K562 (cell line): Measurements from ENCODE around the gene KRI1. TPM values are rescaled to one million over a fixed set of nuclear protein-coding genes. Genes with fewer than 3 reads are reported as not detected.

ENCODE experiments used
- ELF4 ChIP-seq: fragments of 450-650 bp; formaldehyde crosslinking; IDR thresholded peaks from 2 replicates; pipeline ENCODE4 v1.4.0; 2022; ENCODE audit warnings: missing genetic modification characterization
- HDAC2 ChIP-seq: fragments of 450-650 bp; IDR thresholded peaks from 2 replicates; pipeline ENCODE4 v1.6.1; 2016; ENCODE audit warnings: mild to moderate bottlenecking
- MBD2 ChIP-seq: sonication (generic); IDR thresholded peaks from 2 replicates; pipeline ENCODE4 v1.6.1; 2016; ENCODE audit warnings: low read depth, borderline replicate concordance
- MYC ChIP-seq, 2 experiments: fragments of 250-450 bp in 1 of 2; sonication (Bioruptor Pico) in 1 of 2; IDR thresholded peaks; 2 replicates each; pipeline versions ENCODE4 v1.5.1 to v1.6.1; 2012 to 2021; ENCODE audit warnings: low read depth in 2 of 2, borderline replicate concordance in 1 of 2, improper control_type of control experiment in 1 of 2, low read length in 1 of 2, mild to moderate bottlenecking in 1 of 2, moderate library complexity in 1 of 2
- NFIC ChIP-seq: fragments of 450-650 bp; IDR thresholded peaks from 2 replicates; pipeline ENCODE4 v1.6.1; 2017; ENCODE audit warnings: mild to moderate bottlenecking, inconsistent platforms
- NFIX ChIP-seq: fragments of 250-450 bp; sonication (Bioruptor Pico); IDR thresholded peaks from 2 replicates; pipeline ENCODE4 v1.4.0; 2020; ENCODE audit warnings: low read depth, mild to moderate bottlenecking, moderate library complexity
- NR1H2 ChIP-seq: sonication (generic); formaldehyde crosslinking; IDR thresholded peaks from 2 replicates; pipeline ENCODE4 v1.4.0; 2020; ENCODE audit warnings: mild to moderate bottlenecking, missing genetic modification reagents
- PRMT5 ChIP-seq: sonication (generic); formaldehyde crosslinking; IDR thresholded peaks from 2 replicates; pipeline ENCODE4 v1.5.0; 2020; ENCODE audit warnings: missing genetic modification reagents
- SRSF3 ChIP-seq: fragments of 200-400 bp; formaldehyde crosslinking; IDR thresholded peaks from 2 replicates; pipeline ENCODE4 v1.6.1; 2016; ENCODE audit warnings: mild to moderate bottlenecking, low read length, moderate library complexity; ENCODE audit not compliant: insufficient read depth
- SUPT5H ChIP-seq: fragments of 450-650 bp; IDR thresholded peaks from 2 replicates; pipeline ENCODE4 v1.6.1; 2016
- TEAD1 ChIP-seq, 2 experiments: fragments of 450-650 bp in 1 of 2; sonication (generic) in 1 of 2; formaldehyde crosslinking; IDR thresholded peaks; 2 replicates each; pipeline versions ENCODE4 v1.4.0 to v1.8.0; 2020 to 2022; ENCODE audit warnings: mild to moderate bottlenecking in 2 of 2, missing genetic modification reagents in 1 of 2
- ZC3H8 ChIP-seq: fragments of 450-650 bp; IDR thresholded peaks from 2 replicates; pipeline ENCODE4 v1.6.1; 2017
- ZNF146 ChIP-seq: IDR thresholded peaks from one replicate; pipeline ENCODE4 v1.6.1; 2018; ENCODE audit warnings: missing compliant biosample characterization; ENCODE audit not compliant: unreplicated experiment
- polyA plus RNA-seq, 8 experiments: library from polyadenylated mRNA; depleted of rRNA in 4 of 8; stranded (reverse) in 5 of 8; unstranded in 3 of 8; fragments of >200 nt; fragmentation: Nextera tagmentation in 2 of 8; fragmentation: Illumina TruSeq in 1 of 8; extraction: Ambion mirVana in 2 of 8; extraction: Trizol in 1 of 8; gene quantifications; 2 replicates each; pipeline versions ENCODE4 v1.2.1 to v1.2.3, GENCODE V29; 2011 to 2014; ENCODE audit warnings: inconsistent platforms in 1 of 8, missing spikeins in 1 of 8
- total RNA-seq, 7 experiments: library from RNA; depleted of rRNA in 6 of 7; stranded (reverse); fragments of >200 nt in 6 of 7; fragmentation: Illumina TruSeq in 2 of 7; extraction: Trizol in 2 of 7; gene quantifications; 2 replicates each; pipeline versions ENCODE4 v1.2.1 to v1.2.3, GENCODE V29; 2011 to 2021; ENCODE audit warnings: low replicate concordance in 1 of 7
- TF ChIP-seq, protein P1 (sequence below): fragments of 250-450 bp; sonication (Bioruptor Pico); IDR thresholded peaks from 2 replicates; pipeline ENCODE4 v1.4.0; 2020
- TF ChIP-seq, protein P2 (sequence below), 2 experiments: IDR thresholded peaks; 2 replicates each; pipeline ENCODE4 v1.6.1; 2012; ENCODE audit warnings: improper control_type of control experiment in 2 of 2, low read depth in 2 of 2, low read length in 2 of 2, borderline replicate concordance in 1 of 2
- TF ChIP-seq, protein P3 (sequence below), 3 experiments: IDR thresholded peaks in 2 of 3; conservative IDR thresholded peaks in 1 of 3; 2 replicates each; pipeline ENCODE4 v1.5.1; 2011 to 2012; ENCODE audit warnings: low read length in 3 of 3, mild to moderate bottlenecking in 3 of 3, control low read depth in 2 of 3, improper control_type of control experiment in 1 of 3, inconsistent platforms in 1 of 3, low read depth in 1 of 3, mixed read lengths in 1 of 3, moderate library complexity in 1 of 3; ENCODE audit not compliant: insufficient read depth in 2 of 3
- TF ChIP-seq, protein P4 (sequence below): sonication (generic); formaldehyde crosslinking; IDR thresholded peaks from 2 replicates; pipeline ENCODE4 v1.5.0; 2020; ENCODE audit warnings: missing genetic modification reagents

Gene KRI1
- total and polyA plus RNA-seq, 9 of the 15 experiments (the other 6 are each of a cell fraction or from before 2014, with no cell fraction given): 1.1 to 50.7 (median 24.7) TPM

DNA sequence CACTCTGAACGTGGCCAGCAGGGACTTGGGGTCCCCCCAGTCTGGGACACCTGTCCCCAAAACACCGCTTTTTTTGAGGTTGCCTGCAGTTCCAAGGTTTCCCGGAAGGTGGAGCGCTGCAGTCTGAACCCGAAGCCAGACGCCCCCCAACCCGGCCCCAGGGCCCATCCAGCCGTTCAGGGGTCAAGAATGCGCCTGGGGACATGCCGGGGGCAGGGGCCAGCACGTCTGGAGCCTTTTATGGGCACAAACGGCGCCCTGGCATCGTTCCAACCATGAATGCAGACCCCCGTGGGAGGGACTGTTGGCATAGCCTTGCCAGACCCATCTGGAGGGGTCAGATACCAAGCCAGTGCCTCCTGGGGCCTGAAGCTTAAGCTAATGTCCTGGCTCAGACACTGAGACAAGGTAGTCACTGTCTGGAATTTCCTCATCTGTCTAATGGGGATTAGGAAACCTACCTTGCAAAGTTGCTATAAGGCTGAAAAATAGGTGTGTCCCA lies 55.5 kb downstream of the KRI1 start (continued):
- TF ChIP-seq, protein P1, sequence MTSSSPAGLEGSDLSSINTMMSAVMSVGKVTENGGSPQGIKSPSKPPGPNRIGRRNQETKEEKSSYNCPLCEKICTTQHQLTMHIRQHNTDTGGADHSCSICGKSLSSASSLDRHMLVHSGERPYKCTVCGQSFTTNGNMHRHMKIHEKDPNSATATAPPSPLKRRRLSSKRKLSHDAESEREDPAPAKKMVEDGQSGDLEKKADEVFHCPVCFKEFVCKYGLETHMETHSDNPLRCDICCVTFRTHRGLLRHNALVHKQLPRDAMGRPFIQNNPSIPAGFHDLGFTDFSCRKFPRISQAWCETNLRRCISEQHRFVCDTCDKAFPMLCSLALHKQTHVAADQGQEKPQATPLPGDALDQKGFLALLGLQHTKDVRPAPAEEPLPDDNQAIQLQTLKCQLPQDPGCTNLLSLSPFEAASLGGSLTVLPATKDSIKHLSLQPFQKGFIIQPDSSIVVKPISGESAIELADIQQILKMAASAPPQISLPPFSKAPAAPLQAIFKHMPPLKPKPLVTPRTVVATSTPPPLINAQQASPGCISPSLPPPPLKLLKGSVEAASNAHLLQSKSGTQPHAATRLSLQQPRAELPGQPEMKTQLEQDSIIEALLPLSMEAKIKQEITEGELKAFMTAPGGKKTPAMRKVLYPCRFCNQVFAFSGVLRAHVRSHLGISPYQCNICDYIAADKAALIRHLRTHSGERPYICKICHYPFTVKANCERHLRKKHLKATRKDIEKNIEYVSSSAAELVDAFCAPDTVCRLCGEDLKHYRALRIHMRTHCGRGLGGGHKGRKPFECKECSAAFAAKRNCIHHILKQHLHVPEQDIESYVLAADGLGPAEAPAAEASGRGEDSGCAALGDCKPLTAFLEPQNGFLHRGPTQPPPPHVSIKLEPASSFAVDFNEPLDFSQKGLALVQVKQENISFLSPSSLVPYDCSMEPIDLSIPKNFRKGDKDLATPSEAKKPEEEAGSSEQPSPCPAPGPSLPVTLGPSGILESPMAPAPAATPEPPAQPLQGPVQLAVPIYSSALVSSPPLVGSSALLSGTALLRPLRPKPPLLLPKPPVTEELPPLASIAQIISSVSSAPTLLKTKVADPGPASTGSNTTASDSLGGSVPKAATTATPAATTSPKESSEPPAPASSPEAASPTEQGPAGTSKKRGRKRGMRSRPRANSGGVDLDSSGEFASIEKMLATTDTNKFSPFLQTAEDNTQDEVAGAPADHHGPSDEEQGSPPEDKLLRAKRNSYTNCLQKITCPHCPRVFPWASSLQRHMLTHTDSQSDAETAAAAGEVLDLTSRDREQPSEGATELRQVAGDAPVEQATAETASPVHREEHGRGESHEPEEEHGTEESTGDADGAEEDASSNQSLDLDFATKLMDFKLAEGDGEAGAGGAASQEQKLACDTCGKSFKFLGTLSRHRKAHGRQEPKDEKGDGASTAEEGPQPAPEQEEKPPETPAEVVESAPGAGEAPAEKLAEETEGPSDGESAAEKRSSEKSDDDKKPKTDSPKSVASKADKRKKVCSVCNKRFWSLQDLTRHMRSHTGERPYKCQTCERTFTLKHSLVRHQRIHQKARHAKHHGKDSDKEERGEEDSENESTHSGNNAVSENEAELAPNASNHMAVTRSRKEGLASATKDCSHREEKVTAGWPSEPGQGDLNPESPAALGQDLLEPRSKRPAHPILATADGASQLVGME (CRISPR knock-in tag): no peak
- TF ChIP-seq PRMT5: no peak
- no peak for TF ChIP-seq NFIX (CRISPR knock-in tag)
- peak; percentile 88 for TF ChIP-seq NFIC
- TF ChIP-seq SUPT5H: no peak
- TF ChIP-seq ZNF146 (CRISPR knock-in tag): no peak
- no peak for TF ChIP-seq ELF4 (CRISPR knock-in tag)
- no peak for TF ChIP-seq NR1H2 (CRISPR knock-in tag)
- no peak for TF ChIP-seq MBD2
- no peak for TF ChIP-seq MYC (IDR thresholded peaks at IDR 0.05; ENCODE audit: low read depth, low read length)
- no peak for TF ChIP-seq MYC (CRISPR knock-in tag; IDR thresholded peaks at IDR 0.05; ENCODE audit: borderline replicate concordance, low read depth)
- TF ChIP-seq TEAD1 (CRISPR knock-in tag; IDR thresholded peaks at IDR 0.05): no peak
- TF ChIP-seq, protein P2, sequence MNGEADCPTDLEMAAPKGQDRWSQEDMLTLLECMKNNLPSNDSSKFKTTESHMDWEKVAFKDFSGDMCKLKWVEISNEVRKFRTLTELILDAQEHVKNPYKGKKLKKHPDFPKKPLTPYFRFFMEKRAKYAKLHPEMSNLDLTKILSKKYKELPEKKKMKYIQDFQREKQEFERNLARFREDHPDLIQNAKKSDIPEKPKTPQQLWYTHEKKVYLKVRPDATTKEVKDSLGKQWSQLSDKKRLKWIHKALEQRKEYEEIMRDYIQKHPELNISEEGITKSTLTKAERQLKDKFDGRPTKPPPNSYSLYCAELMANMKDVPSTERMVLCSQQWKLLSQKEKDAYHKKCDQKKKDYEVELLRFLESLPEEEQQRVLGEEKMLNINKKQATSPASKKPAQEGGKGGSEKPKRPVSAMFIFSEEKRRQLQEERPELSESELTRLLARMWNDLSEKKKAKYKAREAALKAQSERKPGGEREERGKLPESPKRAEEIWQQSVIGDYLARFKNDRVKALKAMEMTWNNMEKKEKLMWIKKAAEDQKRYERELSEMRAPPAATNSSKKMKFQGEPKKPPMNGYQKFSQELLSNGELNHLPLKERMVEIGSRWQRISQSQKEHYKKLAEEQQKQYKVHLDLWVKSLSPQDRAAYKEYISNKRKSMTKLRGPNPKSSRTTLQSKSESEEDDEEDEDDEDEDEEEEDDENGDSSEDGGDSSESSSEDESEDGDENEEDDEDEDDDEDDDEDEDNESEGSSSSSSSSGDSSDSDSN (IDR thresholded peaks at IDR 0.05; ENCODE audit: borderline replicate concordance in 1 of 2, low read depth in 2 of 2, low read length in 2 of 2): no peak
- no peak for TF ChIP-seq SRSF3
- TF ChIP-seq HDAC2: no peak
- TF ChIP-seq, protein P3, sequence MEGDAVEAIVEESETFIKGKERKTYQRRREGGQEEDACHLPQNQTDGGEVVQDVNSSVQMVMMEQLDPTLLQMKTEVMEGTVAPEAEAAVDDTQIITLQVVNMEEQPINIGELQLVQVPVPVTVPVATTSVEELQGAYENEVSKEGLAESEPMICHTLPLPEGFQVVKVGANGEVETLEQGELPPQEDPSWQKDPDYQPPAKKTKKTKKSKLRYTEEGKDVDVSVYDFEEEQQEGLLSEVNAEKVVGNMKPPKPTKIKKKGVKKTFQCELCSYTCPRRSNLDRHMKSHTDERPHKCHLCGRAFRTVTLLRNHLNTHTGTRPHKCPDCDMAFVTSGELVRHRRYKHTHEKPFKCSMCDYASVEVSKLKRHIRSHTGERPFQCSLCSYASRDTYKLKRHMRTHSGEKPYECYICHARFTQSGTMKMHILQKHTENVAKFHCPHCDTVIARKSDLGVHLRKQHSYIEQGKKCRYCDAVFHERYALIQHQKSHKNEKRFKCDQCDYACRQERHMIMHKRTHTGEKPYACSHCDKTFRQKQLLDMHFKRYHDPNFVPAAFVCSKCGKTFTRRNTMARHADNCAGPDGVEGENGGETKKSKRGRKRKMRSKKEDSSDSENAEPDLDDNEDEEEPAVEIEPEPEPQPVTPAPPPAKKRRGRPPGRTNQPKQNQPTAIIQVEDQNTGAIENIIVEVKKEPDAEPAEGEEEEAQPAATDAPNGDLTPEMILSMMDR (IDR thresholded peaks at IDR 0.05 in 2 of 3, conservative IDR thresholded peaks at IDR 0.05 in 1 of 3; ENCODE audit: insufficient read depth in 2 of 3, low read depth in 1 of 3, low read length in 3 of 3): peak; percentile 65 to 93 (median 65)
- TF ChIP-seq, protein P4, sequence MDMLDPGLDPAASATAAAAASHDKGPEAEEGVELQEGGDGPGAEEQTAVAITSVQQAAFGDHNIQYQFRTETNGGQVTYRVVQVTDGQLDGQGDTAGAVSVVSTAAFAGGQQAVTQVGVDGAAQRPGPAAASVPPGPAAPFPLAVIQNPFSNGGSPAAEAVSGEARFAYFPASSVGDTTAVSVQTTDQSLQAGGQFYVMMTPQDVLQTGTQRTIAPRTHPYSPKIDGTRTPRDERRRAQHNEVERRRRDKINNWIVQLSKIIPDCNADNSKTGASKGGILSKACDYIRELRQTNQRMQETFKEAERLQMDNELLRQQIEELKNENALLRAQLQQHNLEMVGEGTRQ (CRISPR knock-in tag): no peak
- TF ChIP-seq ZC3H8: no peak
